Measurements from ENCODE around the gene KPNA3. TPM values are rescaled to one million over a fixed set of nuclear protein-coding genes. Genes with fewer than 3 reads are reported as not detected.

KPNA3 gene
- total and polyA plus RNA-seq, 11 donors, result 21.7 to 104 (median 50.2) TPM

- peak; percentile 55 to 84 (median 65) for TF ChIP-seq CTCF (IDR thresholded peaks at IDR 0.05)
- no peak for TF ChIP-seq POLR2A (IDR thresholded peaks at IDR 0.05)
- Histone ChIP-seq H3K9me3 (no peaks in the 10 kb centered on the region), H3K36me3 (peaks cover 0 to 15% (median 5%) of the 10 kb centered on the region in 9 donors), H3K4me3 (no peak overlapping the region), H3K4me1 (peaks cover 0 to 9% (median 0%) of the 10 kb centered on the region in 12 donors), H3K27ac (no peak overlapping the region), H3K27me3 (no peaks in the 10 kb centered on the region)
- 35 to 64% (median 48%) methylated on average over 5 of the region's 5 CpGs for WGBS, 4 donors
- DNase-seq (peak in 4 of 5 donors; percentile 36 to 53 (median 48)), ATAC-seq (peak; percentile 89 to 96 (median 93))
- intact Hi-C loops (cut with DNase I), result loop anchor here in 9 of 10 donors (1.0 to 10.0 kb wide), 6 partner anchors 125 to 1402 kb away; partner anchors contain the start of gene KPNA3 (in 1 of the 9)
Observed at GRCh38 chr13:49669735-49670309, 122.7 kb downstream of the KPNA3 start.

- DNase-seq (no peak), ATAC-seq (peak in 1 of 4 donors; percentile 29)
- H3K9me3 ChIP-seq, result no peaks in the 10 kb centered on the region
- H3K36me3 ChIP-seq, result peaks cover 0 to 19% (median 8%) of the 10 kb centered on the region in 9 donors
- H3K27me3 ChIP-seq, result no peaks in the 10 kb centered on the region
- no peak overlapping the region for H3K4me3 ChIP-seq
- TF ChIP-seq CTCF (IDR thresholded peaks at IDR 0.05), result no peak
- 45 to 72% (median 60%) methylated on average over 2 of the region's 2 CpGs for WGBS, 4 donors
- peaks cover 0 to 9% (median 0%) of the 10 kb centered on the region in 12 donors for H3K4me1 ChIP-seq
- H3K27ac ChIP-seq, result no peak overlapping the region
- intact Hi-C loops (cut with DNase I), result loop anchor here in 5 of 10 donors (5.0 to 10.0 kb wide), 4 partner anchors 175 to 1405 kb away; no protein-coding TSS in a partner anchor
Observed at GRCh38 chr13:49667773-49668172, 124.7 kb downstream of the KPNA3 start.

GRCh38 chr13:49664606-49665005 is 127.9 kb downstream of the KPNA3 start:
- Histone ChIP-seq H3K9me3 (no peaks in the 10 kb centered on the region), H3K4me1 (no peaks in the 10 kb centered on the region), H3K4me3 (no peak overlapping the region), H3K27me3 (no peaks in the 10 kb centered on the region), H3K27ac (no peak overlapping the region), H3K36me3 (peaks cover 0 to 31% (median 14%) of the 10 kb centered on the region in 9 donors)
- DNase-seq, result no peak
- no peak for TF ChIP-seq POLR2A (IDR thresholded peaks at IDR 0.05)
- no peak for TF ChIP-seq CTCF (IDR thresholded peaks at IDR 0.05)
- intact Hi-C loops (cut with DNase I), result loop anchor here in 5 of 10 donors (5.0 to 10.0 kb wide), 4 partner anchors 178 to 1408 kb away; no protein-coding TSS in a partner anchor
- no peak for ATAC-seq
- 87 to 88% (median 88%) methylated on average over 4 of the region's 4 CpGs for WGBS, 4 donors

- intact Hi-C loops (cut with DNase I), result loop anchor here in 1 of 10 donors (10.0 kb wide), 1 partner anchor 188 kb away; no protein-coding TSS in a partner anchor
- ATAC-seq (no peak), DNase-seq (no peak)
- TF ChIP-seq CTCF (IDR thresholded peaks at IDR 0.05), result no peak
- no peak for TF ChIP-seq POLR2A (IDR thresholded peaks at IDR 0.05)
- Histone ChIP-seq H3K4me1 (peaks cover 0 to 4% (median 0%) of the 10 kb centered on the region in 12 donors), H3K27me3 (no peaks in the 10 kb centered on the region), H3K4me3 (no peak overlapping the region), H3K9me3 (no peaks in the 10 kb centered on the region), H3K27ac (no peak overlapping the region), H3K36me3 (peaks cover 0 to 19% (median 0%) of the 10 kb centered on the region in 9 donors)
- 83 to 89% (median 86%) methylated on average over 9 of the region's 9 CpGs for WGBS, 4 donors
Observed at GRCh38 chr13:49657241-49657641, 135.2 kb downstream of the KPNA3 start.
